K562 (cell line): Measurements from ENCODE around the gene IFNA5. TPM values are rescaled to one million over a fixed set of nuclear protein-coding genes. Genes with fewer than 3 reads are reported as not detected.

Source experiments
- ATAC-seq: fragments of 200-7000 bp; cut with Tn5 transposase; 3 replicates; pipeline ENCODE4 v1.9.1; 2020; ENCODE audit warnings: moderate library complexity
- BruUV-seq: library from RNA; stranded (reverse); fragments of 400-500 nt; replicated peaks from 2 replicates; lab custom pipeline; 2021; lab: Mats Ljungman, UMichigan
- CTCF ChIA-PET: fragments of 300-600 bp; formaldehyde crosslinking; extraction: SDS; loops from one replicate; lab custom pipeline; 2021; ENCODE audit warnings: low intra/inter-chr PET ratio; lab: Yijun Ruan, JAX
- POLR2A ChIA-PET: fragments of 300-600, 350-650 bp; sonication (Branson Sonifier 250); formaldehyde crosslinking; extraction: SDS; loops from one replicate; lab custom pipeline; 2021; ENCODE audit warnings: antibody characterized with exemption, inconsistent platforms; lab: Yijun Ruan, JAX
- DNase-seq, 4 experiments: peaks; one replicate each; pipeline versions ENCODE4 v3.0.0 to v3.0.0-alpha.2; 2011 to 2018; ENCODE audit warnings: low spot score in 3 of 4, mixed read lengths in 3 of 4; ENCODE audit errors: extremely low read depth in 1 of 4
- FAIRE-seq: peaks from 2 replicates; lab custom pipeline; 2011; peaks lifted over from hg19 to GRCh38; lab: Jason Lieb, UNC
- H2AFZ ChIP-seq: 2 replicates; pipeline ENCODE4 v1.6.0; 2011; ENCODE audit warnings: low read depth, low read length, control low read depth, inconsistent platforms
- H3K27ac ChIP-seq: fragments of 200-600 bp; 3 replicates; pipeline ENCODE4 v1.8.0; 2011; ENCODE audit warnings: low read depth, mild to moderate bottlenecking, control low read depth, inconsistent platforms, low read length, moderate library complexity, mixed read lengths; ENCODE audit errors: extremely low read depth
- H3K27me3 ChIP-seq, 2 experiments: fragments of 300-600 bp in 1 of 2; 2 replicates in 1 of 2; 3 replicates in 1 of 2; pipeline versions ENCODE4 v1.6.0 to v1.8.0; 2011; ENCODE audit warnings: inconsistent platforms in 2 of 2, low read length in 2 of 2, mild to moderate bottlenecking in 1 of 2, mixed read lengths in 1 of 2, moderate library complexity in 1 of 2; ENCODE audit not compliant: control insufficient read depth in 2 of 2, insufficient read depth in 2 of 2
- H3K36me3 ChIP-seq: fragments of 300-600 bp; 3 replicates; pipeline ENCODE4 v1.8.0; 2011; ENCODE audit warnings: mild to moderate bottlenecking, low read length, inconsistent platforms; ENCODE audit not compliant: control insufficient read depth, insufficient read depth
- H3K4me1 ChIP-seq, 2 experiments: fragments of 200-600 bp in 1 of 2; replicated peaks in 1 of 2; 2 replicates in 1 of 2; 3 replicates in 1 of 2; pipeline versions ENCODE4 v1.5.1 to v1.8.0; 2011; ENCODE audit warnings: inconsistent platforms in 2 of 2, low read length in 2 of 2, mild to moderate bottlenecking in 1 of 2, mixed read lengths in 1 of 2, moderate library complexity in 1 of 2; ENCODE audit not compliant: control insufficient read depth in 2 of 2, insufficient read depth in 2 of 2
- H3K4me2 ChIP-seq: 2 replicates; pipeline ENCODE4 v1.6.1; 2011; ENCODE audit warnings: low read length, control low read depth, inconsistent platforms, mixed read lengths; ENCODE audit not compliant: insufficient read depth
- H3K4me3 ChIP-seq: fragments of 200-600 bp; sonication (generic), shearing (Covaris generic); 2 replicates; pipeline ENCODE4 v1.5.1; 2016; ENCODE audit warnings: control low read depth, inconsistent platforms
- H3K79me2 ChIP-seq: fragments of 200-600 bp; 3 replicates; pipeline ENCODE4 v1.8.0; 2011; ENCODE audit warnings: low read length, inconsistent platforms; ENCODE audit not compliant: control insufficient read depth, insufficient read depth
- H3K9ac ChIP-seq, 2 experiments: 2 replicates each; pipeline versions ENCODE4 v1.6.0 to v1.6.1; 2011; ENCODE audit warnings: low read depth in 2 of 2, low read length in 2 of 2, control low read depth in 1 of 2, inconsistent platforms in 1 of 2, mild to moderate bottlenecking in 1 of 2, mixed read lengths in 1 of 2; ENCODE audit not compliant: insufficient read depth in 1 of 2
- H3K9me1 ChIP-seq: one replicate; pipeline ENCODE4 v1.6.0; 2011; ENCODE audit warnings: inconsistent platforms, mild to moderate bottlenecking, low read length, moderate library complexity; ENCODE audit not compliant: control insufficient read depth, insufficient read depth
- H3K9me3 ChIP-seq: replicated peaks from 2 replicates; pipeline ENCODE4 v1.5.1; 2011; ENCODE audit warnings: low read depth, low read length, inconsistent platforms; ENCODE audit not compliant: control insufficient read depth, insufficient read depth
- H4K20me1 ChIP-seq: replicated peaks from 2 replicates; pipeline ENCODE4 v1.6.1; 2011; ENCODE audit warnings: low read length, inconsistent platforms, mixed read lengths; ENCODE audit not compliant: control insufficient read depth, insufficient read depth
- FOXA3 ChIP-seq, 2 experiments: fragments of 450-650 bp in 1 of 2; sonication (generic) in 1 of 2; formaldehyde crosslinking; IDR thresholded peaks in 1 of 2; conservative IDR thresholded peaks in 1 of 2; 2 replicates each; pipeline versions ENCODE4 v1.4.0 to v1.8.0; 2020 to 2022; ENCODE audit warnings: mild to moderate bottlenecking in 2 of 2, missing genetic modification reagents in 1 of 2
- HEY1 ChIP-seq: fragments of 250-450 bp; sonication (Bioruptor Pico); IDR thresholded peaks from 2 replicates; pipeline ENCODE4 v1.5.0; 2020; ENCODE audit warnings: mild to moderate bottlenecking, moderate library complexity, borderline replicate concordance
- HIVEP1 ChIP-seq: fragments of 250-450 bp; sonication (Bioruptor Pico); IDR thresholded peaks from 2 replicates; pipeline ENCODE4 v1.4.0; 2020; ENCODE audit warnings: mild to moderate bottlenecking
- POLR2G ChIP-seq: fragments of 200-400 bp; formaldehyde crosslinking; IDR thresholded peaks from 2 replicates; pipeline ENCODE4 v1.6.1; 2017; ENCODE audit warnings: low read depth, mild to moderate bottlenecking, antibody characterized with exemption, low read length, moderate library complexity
- TBP ChIP-seq: optimal IDR thresholded peaks from 2 replicates; pipeline ENCODE3; 2011; ENCODE audit warnings: low read depth, low read length, improper control_type of control experiment
- XRCC3 ChIP-seq: fragments of 450-650 bp; IDR thresholded peaks from 2 replicates; pipeline ENCODE4 v1.6.1; 2017; ENCODE audit warnings: mild to moderate bottlenecking, moderate library complexity
- ZNF212 ChIP-seq: fragments of 450-650 bp; formaldehyde crosslinking; IDR thresholded peaks from 2 replicates; pipeline ENCODE4 v1.4.0; 2020; ENCODE audit warnings: mild to moderate bottlenecking
- ZSCAN29 ChIP-seq: fragments of 450-650 bp; IDR thresholded peaks from 2 replicates; pipeline ENCODE4 v1.6.1; 2017
- WGBS: fragments of 100-300 bp; shearing (Covaris generic); methylation state at CpG from one replicate; pipeline ENCODE4 v1.1.6; 2016; ENCODE audit warnings: low coverage, mixed read lengths; ENCODE audit not compliant: insufficient coverage; ENCODE audit errors: missing lambda C conversion rate; 5-methylcytosine and 5-hydroxymethylcytosine counted together
- in situ Hi-C: fragments of 300-500 bp; cut with MboI; formaldehyde crosslinking; loops from 4 replicates; pipeline ENCODE4 v1.15.0; 2018; ENCODE audit warnings: inconsistent platforms, mixed read lengths
- intact Hi-C: fragments of 100-400 bp; cut with micrococcal nuclease; formaldehyde crosslinking; loops from 2 replicates; pipeline ENCODE4 v1.14.2; 2022
- polyA plus RNA-seq, 8 experiments: library from polyadenylated mRNA; depleted of rRNA in 4 of 8; stranded (reverse) in 5 of 8; unstranded in 3 of 8; fragments of >200 nt; fragmentation: Nextera tagmentation in 2 of 8; fragmentation: Illumina TruSeq in 1 of 8; extraction: Ambion mirVana in 2 of 8; extraction: Trizol in 1 of 8; gene quantifications; 2 replicates each; pipeline versions ENCODE4 v1.2.1 to v1.2.3, GENCODE V29; 2011 to 2014; ENCODE audit warnings: inconsistent platforms in 1 of 8, missing spikeins in 1 of 8
- total RNA-seq, 7 experiments: library from RNA; depleted of rRNA in 6 of 7; stranded (reverse); fragments of >200 nt in 6 of 7; fragmentation: Illumina TruSeq in 2 of 7; extraction: Trizol in 2 of 7; gene quantifications; 2 replicates each; pipeline versions ENCODE4 v1.2.1 to v1.2.3, GENCODE V29; 2011 to 2021; ENCODE audit warnings: low replicate concordance in 1 of 7
- TF ChIP-seq, protein P1 (sequence below): sonication (generic); formaldehyde crosslinking; IDR thresholded peaks from 2 replicates; pipeline ENCODE4 v1.9.0; 2022; ENCODE audit warnings: mild to moderate bottlenecking, missing genetic modification reagents

Gene IFNA5
- total and polyA plus RNA-seq, 9 of the 15 experiments (the other 6 are each of a cell fraction or from before 2014, with no cell fraction given), result not detected

DNA sequence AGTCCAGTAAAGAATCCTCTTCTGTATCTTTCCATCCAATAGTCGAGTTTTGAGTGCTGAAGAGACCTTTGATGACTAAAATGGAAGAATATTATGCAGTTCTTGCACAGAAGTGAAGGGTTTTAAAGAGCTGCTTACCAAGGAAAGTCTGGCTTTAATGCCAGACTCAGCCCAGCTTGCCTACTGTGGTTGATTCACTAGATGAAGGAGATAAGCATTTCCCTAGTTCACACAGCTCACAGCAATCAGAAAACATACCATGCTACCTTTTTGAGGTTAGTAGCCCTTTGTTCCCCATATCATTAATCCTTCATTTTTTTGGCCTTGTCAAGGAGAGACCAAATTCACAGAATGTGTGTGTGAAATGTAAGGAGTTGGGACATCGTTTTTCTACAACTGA lies 15.3 kb downstream of the IFNA5 start:
- no peaks in the 10 kb centered on the region for H3K79me2 ChIP-seq
- WGBS, result no CpG with 5 or more reads among the region's 2 CpGs
- ATAC-seq (no peak), DNase-seq (no peak), FAIRE-seq (no peak)
- H3K9ac ChIP-seq, result no peak overlapping the region
- H3K9me3 ChIP-seq, result no peaks in the 10 kb centered on the region
- H3K27me3 ChIP-seq, result no peaks in the 10 kb centered on the region
- no peaks in the 10 kb centered on the region for H3K9me1 ChIP-seq
- no peaks in the 10 kb centered on the region for H3K36me3 ChIP-seq
- ChIA-PET CTCF (no interaction called here), POLR2A (no interaction called here)
- H3K4me1 ChIP-seq, result no peaks in the 10 kb centered on the region
- BruUV-seq, result no TSS peak
- intact Hi-C loops (no loop called here), in situ Hi-C loops (no loop called here)
- TF ChIP-seq, protein P1, sequence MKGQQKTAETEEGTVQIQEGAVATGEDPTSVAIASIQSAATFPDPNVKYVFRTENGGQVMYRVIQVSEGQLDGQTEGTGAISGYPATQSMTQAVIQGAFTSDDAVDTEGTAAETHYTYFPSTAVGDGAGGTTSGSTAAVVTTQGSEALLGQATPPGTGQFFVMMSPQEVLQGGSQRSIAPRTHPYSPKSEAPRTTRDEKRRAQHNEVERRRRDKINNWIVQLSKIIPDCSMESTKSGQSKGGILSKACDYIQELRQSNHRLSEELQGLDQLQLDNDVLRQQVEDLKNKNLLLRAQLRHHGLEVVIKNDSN (CRISPR knock-in tag), result no peak
- TF ChIP-seq POLR2G, result no peak
- no peak overlapping the region for H3K4me2 ChIP-seq
- H3K27ac ChIP-seq, result no peak overlapping the region
- no peak overlapping the region for H3K4me3 ChIP-seq
- no peak overlapping the region for H2AFZ ChIP-seq
- H4K20me1 ChIP-seq, result no peaks in the 10 kb centered on the region

- Histone ChIP-seq H3K9me1 (no peaks in the 10 kb centered on the region), H2AFZ (no peak overlapping the region), H3K4me2 (no peak overlapping the region), H3K4me1 (no peaks in the 10 kb centered on the region), H3K27ac (no peak overlapping the region), H3K4me3 (no peak overlapping the region), H3K9me3 (no peaks in the 10 kb centered on the region), H4K20me1 (no peaks in the 10 kb centered on the region), H3K9ac (no peak overlapping the region), H3K36me3 (no peaks in the 10 kb centered on the region), H3K79me2 (no peaks in the 10 kb centered on the region), H3K27me3 (no peaks in the 10 kb centered on the region)
- TF ChIP-seq TBP (no peak), ZNF212 (CRISPR knock-in tag) (no peak), HEY1 (no peak), ZSCAN29 (no peak), XRCC3 (no peak), HIVEP1 (CRISPR knock-in tag) (no peak), FOXA3 (CRISPR knock-in tag; conservative IDR thresholded peaks at IDR 0.05 in 1 of 2, IDR thresholded peaks at IDR 0.05 in 1 of 2) (no peak)
- intact Hi-C loops (no loop called here), in situ Hi-C loops (no loop called here)
- ChIA-PET POLR2A (no interaction called here), CTCF (no interaction called here)
- DNase-seq, result no peak
- FAIRE-seq, result no peak
- no CpG with 5 or more reads among the region's 3 CpGs for WGBS
- no TSS peak for BruUV-seq
- ATAC-seq, result no peak
Measured at GRCh38 chr9:21287280-21287679, 17.8 kb downstream of the IFNA5 start.
